LNCaP clone FGC (cell line): ENCODE data around the gene WDR7.

ENCODE experiments used
- DNase-seq: peaks from one replicate; pipeline ENCODE4 v3.0.0-alpha.2; 2011; ENCODE audit warnings: low read depth
- H3K4me3 ChIP-seq: 2 replicates; pipeline ENCODE4 v1.5.1; 2011; ENCODE audit warnings: mild to moderate bottlenecking, low read depth, low read length, control low read depth
- CTCF ChIP-seq: IDR thresholded peaks from 2 replicates; pipeline ENCODE4 v1.5.1; 2012; ENCODE audit warnings: mild to moderate bottlenecking; ENCODE audit not compliant: control insufficient read depth, insufficient read depth; ENCODE audit errors: extremely low read depth

The WDR7 gene

GRCh38 chr18:56995579-56996188, 344.5 kb downstream of the WDR7 start:
- no peak overlapping the region for H3K4me3 ChIP-seq
- DNase-seq = no peak
- TF ChIP-seq CTCF = no peak

- no peak for DNase-seq
- H3K4me3 ChIP-seq = no peak overlapping the region
- TF ChIP-seq CTCF = no peak
These were observed 346.0 kb downstream of the WDR7 start for GRCh38 chr18:56997200-56997599.

- no peak overlapping the region for H3K4me3 ChIP-seq
- DNase-seq = no peak
- TF ChIP-seq CTCF = no peak
These were observed 348.7 kb downstream of the WDR7 start for GRCh38 chr18:56999823-57000222.

GRCh38 chr18:57002627-57003026, 351.5 kb downstream of the WDR7 start:
- H3K4me3 ChIP-seq = no peak overlapping the region
- TF ChIP-seq CTCF = no peak
- DNase-seq = no peak

- H3K4me3 ChIP-seq = no peak overlapping the region
- no peak for TF ChIP-seq CTCF
- no peak for DNase-seq
These were observed 352.2 kb downstream of the WDR7 start for GRCh38 chr18:57003342-57003741.

- no peak for DNase-seq
- H3K4me3 ChIP-seq = no peak overlapping the region
- TF ChIP-seq CTCF = no peak
These were observed 353.4 kb downstream of the WDR7 start for GRCh38 chr18:57004366-57005121.
